ENCODE measurements around the gene SUPT20HL1. TPM values are rescaled to one million over a fixed set of nuclear protein-coding genes. Genes with fewer than 3 reads are reported as not detected.
"Not testable (repeated sequence)": the region's sequence is repeated elsewhere in the genome, so short reads cannot be mapped to it uniquely, and the experiment has no call there.

The SUPT20HL1 gene
- total RNA-seq, 2 donors from 2014 or later: not detected

DNA sequence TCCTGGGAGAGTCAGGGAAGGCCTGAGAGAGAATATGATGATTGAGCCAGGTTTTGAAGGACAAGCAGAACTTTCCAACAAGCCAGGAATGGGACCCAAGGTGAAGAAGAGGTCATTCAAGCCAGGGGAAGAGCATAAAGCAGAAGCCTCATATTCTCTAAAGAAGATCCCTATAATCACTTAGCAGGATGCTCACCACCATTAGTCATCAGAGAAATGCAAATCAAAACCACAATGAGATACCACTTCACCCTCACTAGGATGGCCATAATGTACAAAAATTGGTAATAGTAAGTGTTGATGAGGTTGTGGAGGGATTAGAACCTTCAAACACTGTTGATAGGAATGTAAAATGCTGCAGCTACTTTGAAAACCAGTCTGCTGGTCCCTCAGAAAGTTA is 20.5 kb upstream of the SUPT20HL1 start:
- peak; percentile 31 to 38 for ATAC-seq (replicated peaks in 1 of 2)
- no peak for DNase-seq
- Mint-ChIP-seq H3K36me3 (ENCODE audit: insufficient read depth in 2 of 2) (no peaks in the 10 kb centered on the region), H3K9me3 (no peaks in the 10 kb centered on the region), H3K27me3 (ENCODE audit: low read depth) (peaks cover 29% of the 10 kb centered on the region), H3K4me1 (ENCODE audit: low read depth) (no peaks in the 10 kb centered on the region), H3K27ac (no peak overlapping the region), H3K4me3 (no peak overlapping the region)

DNA sequence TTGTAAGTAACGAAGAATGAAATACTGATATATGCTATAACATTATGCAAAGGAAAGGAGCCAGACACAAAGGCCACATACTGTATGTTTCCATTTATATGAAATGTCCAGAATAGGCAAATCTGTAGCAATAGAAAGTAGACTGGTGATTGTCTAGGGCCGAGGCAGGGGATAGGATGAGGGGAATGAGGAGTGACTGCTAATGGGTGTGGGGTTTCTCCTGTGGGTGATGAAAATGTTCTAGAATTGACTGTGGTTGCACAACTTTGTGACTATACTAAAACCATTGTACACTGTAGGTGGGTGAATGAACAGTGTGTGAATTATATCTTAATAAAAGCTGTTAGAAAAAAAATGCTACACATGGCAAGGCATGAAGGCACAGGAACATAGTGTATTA is 19.9 kb upstream of the SUPT20HL1 start:
- Mint-ChIP-seq H3K4me1 (ENCODE audit: low read depth) (no peaks in the 10 kb centered on the region), H3K36me3 (ENCODE audit: insufficient read depth in 2 of 2) (no peaks in the 10 kb centered on the region), H3K27me3 (ENCODE audit: low read depth) (peaks cover 29% of the 10 kb centered on the region), H3K9me3 (no peaks in the 10 kb centered on the region), H3K27ac (no peak overlapping the region), H3K4me3 (no peak overlapping the region)
- ATAC-seq (replicated peaks in 1 of 2): peak in 1 of 2 donors; percentile 58
- no peak for DNase-seq

DNA sequence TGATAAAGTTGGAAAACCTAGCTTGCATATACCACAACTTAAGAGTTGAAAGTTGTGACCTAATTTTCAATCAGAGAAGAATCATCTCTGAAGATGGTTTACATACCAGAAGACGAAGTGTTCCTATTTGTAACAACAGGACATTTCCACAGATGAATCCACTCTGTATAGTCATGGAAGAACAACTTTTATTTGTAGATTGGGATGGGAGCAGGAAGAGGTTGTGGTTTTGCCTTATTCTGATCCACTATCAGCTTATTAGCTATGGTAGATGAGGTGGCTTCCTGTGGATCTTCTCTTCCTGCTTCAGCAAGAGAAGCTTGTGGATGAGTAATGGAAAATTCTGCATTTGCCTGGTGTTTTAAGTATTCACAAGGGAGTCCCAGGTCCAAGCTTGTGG is 18.6 kb upstream of the SUPT20HL1 start:
- Mint-ChIP-seq H3K27me3 (ENCODE audit: low read depth) (peaks cover 29% of the 10 kb centered on the region), H3K27ac (no peak overlapping the region), H3K36me3 (ENCODE audit: insufficient read depth in 2 of 2) (no peaks in the 10 kb centered on the region), H3K4me3 (no peak overlapping the region), H3K9me3 (no peaks in the 10 kb centered on the region), H3K4me1 (ENCODE audit: low read depth) (no peaks in the 10 kb centered on the region)
- DNase-seq (no peak), ATAC-seq (replicated peaks in 1 of 2) (no peak)

DNA sequence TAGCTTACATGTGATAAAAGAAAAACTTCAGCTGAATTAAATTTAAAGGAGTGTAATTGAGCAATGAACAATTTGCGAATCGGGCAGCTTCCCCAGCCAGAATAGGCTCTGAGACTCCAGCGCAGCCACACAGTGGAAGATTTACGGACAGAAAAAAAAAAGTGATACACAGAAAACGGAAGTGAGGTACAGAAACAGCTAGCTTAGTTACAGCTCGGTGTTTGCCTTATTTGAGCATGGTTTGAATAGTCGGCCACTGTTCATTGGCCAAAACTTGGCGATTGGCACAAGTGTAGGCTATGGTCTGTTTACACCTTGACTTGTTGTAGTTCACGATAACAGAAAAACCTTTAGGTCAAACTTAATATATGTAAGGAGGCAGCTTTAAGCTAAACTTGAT is 16.7 kb upstream of the SUPT20HL1 start:
- ATAC-seq (replicated peaks in 1 of 2): peak; percentile 57 to 78
- Mint-ChIP-seq H3K4me3 (peak overlapping the region in 1 of 2 donors; percentile 80), H3K36me3 (ENCODE audit: insufficient read depth in 2 of 2) (no peaks in the 10 kb centered on the region), H3K4me1 (ENCODE audit: low read depth) (no peaks in the 10 kb centered on the region), H3K27ac (peak overlapping the region; percentile 68), H3K27me3 (ENCODE audit: low read depth) (peaks cover 29% of the 10 kb centered on the region), H3K9me3 (no peaks in the 10 kb centered on the region)
- peak in 1 of 2 donors; percentile 2 for DNase-seq

DNA sequence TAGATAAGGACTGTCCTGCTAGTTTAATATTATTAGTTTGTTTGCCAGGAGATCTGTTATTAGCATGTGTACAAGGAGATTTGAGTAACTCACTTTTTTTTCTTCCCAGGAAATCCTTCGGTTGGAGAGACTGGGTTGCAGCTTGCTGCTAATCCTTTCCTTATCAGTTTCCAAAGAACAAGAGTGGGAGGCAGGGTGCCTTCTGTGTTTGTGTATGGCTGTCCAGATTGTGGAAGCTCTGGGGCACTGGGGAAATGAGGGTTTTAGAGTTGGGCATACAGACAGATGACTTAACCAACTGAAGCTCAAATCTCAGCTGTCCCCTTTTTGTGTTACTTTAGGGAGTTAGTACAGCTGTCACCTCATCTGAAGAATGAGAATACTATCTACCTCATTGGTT is 12.6 kb upstream of the SUPT20HL1 start:
- DNase-seq (no peak), ATAC-seq (replicated peaks in 1 of 2) (no peak)
- Mint-ChIP-seq H3K36me3 (ENCODE audit: insufficient read depth in 2 of 2) (no peaks in the 10 kb centered on the region), H3K4me1 (ENCODE audit: low read depth) (no peaks in the 10 kb centered on the region), H3K4me3 (no peak overlapping the region), H3K9me3 (no peaks in the 10 kb centered on the region), H3K27ac (no peak overlapping the region), H3K27me3 (ENCODE audit: low read depth) (peaks cover 7% of the 10 kb centered on the region)

DNA sequence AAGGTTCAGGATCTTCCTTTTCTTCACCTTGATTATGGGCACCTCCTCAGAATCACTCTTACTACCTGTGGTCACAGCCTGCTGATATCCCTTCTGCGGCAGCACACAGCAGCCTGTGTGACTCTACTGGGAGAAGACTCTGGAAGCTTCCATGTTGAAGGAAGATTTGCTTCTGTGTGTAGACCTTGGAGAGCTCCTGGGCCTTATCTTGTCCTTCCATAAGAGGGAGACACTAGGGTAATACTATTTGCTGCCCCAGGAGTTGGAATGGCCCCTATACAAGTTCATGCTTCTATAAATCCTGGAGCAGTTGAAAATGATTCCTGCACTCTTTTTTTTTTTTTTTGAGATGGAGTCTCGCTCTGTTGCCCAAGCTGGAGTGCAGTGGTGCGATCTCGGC is 10.2 kb upstream of the SUPT20HL1 start:
- H3K36me3 Mint-ChIP-seq (ENCODE audit: insufficient read depth in 2 of 2): no peaks in the 10 kb centered on the region
- H3K9me3 Mint-ChIP-seq: no peaks in the 10 kb centered on the region
- H3K27me3 Mint-ChIP-seq (ENCODE audit: low read depth): no peaks in the 10 kb centered on the region
- DNase-seq (no peak), ATAC-seq (replicated peaks in 1 of 2) (no peak)
- no peaks in the 10 kb centered on the region for H3K4me1 Mint-ChIP-seq (ENCODE audit: low read depth)
- no peak overlapping the region for H3K4me3 Mint-ChIP-seq
- no peak overlapping the region for H3K27ac Mint-ChIP-seq

DNA sequence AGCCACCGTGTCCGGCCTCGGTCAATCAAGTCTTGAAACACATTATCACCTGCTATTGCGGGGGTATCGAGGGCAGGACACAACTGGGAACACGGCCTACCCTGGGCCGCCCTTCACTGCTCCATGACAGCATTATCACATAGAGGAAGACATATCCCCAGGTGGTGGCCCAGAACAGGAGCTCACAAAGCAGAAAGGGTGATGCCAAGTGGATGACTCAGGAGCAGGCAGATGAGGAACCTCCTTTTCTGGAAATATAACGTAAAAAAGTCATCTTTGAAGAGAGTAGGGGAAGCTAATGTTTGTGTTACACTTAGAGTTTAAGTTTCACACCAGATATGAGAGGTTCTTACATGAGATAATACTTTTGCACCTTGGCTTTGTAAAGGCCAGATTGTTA is 5.3 kb upstream of the SUPT20HL1 start:
- H3K36me3 Mint-ChIP-seq (ENCODE audit: insufficient read depth in 2 of 2): no peaks in the 10 kb centered on the region
- H3K4me3 Mint-ChIP-seq: no peak overlapping the region
- H3K4me1 Mint-ChIP-seq (ENCODE audit: low read depth): no peaks in the 10 kb centered on the region
- H3K27me3 Mint-ChIP-seq (ENCODE audit: low read depth): no peaks in the 10 kb centered on the region
- no peak overlapping the region for H3K27ac Mint-ChIP-seq
- DNase-seq (no peak), ATAC-seq (replicated peaks in 1 of 2) (no peak)
- H3K9me3 Mint-ChIP-seq: no peaks in the 10 kb centered on the region

DNA sequence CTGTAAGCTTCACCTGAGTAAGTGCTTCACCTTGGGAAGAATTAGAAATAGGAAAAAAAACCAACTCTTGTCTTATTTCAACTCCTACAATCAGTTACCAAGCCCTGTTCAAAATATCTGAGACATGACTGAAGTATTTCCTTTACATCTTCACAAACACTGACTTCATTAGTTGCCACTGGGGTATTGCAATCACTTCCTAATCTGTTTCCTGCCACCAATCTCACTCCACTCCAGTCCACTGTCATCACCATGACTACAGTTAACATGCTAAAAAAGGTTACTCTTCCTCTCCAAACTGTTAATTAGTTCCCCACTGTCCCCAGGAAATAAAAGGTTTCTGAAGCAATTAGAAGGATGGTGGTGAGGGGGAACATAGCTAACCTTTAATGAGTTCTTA is 3.3 kb upstream of the SUPT20HL1 start:
- H3K9me3 Mint-ChIP-seq: no peaks in the 10 kb centered on the region
- ATAC-seq (replicated peaks in 1 of 2): no peak
- H3K27ac Mint-ChIP-seq: no peak overlapping the region
- H3K4me1 Mint-ChIP-seq (ENCODE audit: low read depth): no peaks in the 10 kb centered on the region
- DNase-seq: no peak
- H3K27me3 Mint-ChIP-seq (ENCODE audit: low read depth): peaks cover 9% of the 10 kb centered on the region
- no peaks in the 10 kb centered on the region for H3K36me3 Mint-ChIP-seq (ENCODE audit: insufficient read depth in 2 of 2)
- H3K4me3 Mint-ChIP-seq: no peak overlapping the region

DNA sequence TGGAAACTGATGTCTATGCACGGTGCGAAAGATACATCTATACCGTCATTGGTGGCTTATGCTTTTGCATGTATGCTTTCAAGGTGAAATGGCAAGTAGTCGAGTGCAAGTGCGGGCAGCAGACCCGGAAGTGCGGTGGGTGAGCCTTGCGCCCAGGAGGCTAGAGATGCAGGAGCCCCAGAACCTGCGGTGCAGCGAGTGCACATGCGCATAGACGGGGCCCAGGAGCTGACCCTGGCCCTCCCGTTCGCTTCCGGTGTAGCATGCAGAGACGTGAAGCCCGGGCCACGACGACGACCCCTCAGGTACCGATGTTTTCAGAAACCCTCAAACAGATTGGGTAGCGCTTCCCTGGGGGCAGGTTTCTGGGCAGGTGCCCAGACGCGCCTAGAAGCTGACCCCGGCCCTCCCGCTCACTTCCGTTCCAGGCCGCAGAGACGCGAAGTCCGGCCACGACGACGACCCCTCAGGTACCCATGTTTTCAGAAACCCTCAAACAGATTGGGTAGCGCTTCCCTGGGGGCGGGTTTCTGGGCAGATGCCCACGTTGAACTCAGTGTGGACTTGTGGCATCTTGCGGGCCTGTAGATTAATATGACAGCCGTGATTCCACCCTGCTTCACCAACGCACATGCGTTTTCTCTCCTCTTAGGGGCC is 1.8 kb downstream of the SUPT20HL1 start:
- H3K4me1 Mint-ChIP-seq (ENCODE audit: low read depth); H3K27me3 Mint-ChIP-seq (ENCODE audit: low read depth); H3K27ac Mint-ChIP-seq; H3K36me3 Mint-ChIP-seq (ENCODE audit: insufficient read depth in 2 of 2); DNase-seq; H3K4me3 Mint-ChIP-seq; ATAC-seq (replicated peaks in 1 of 2); H3K9me3 Mint-ChIP-seq: not testable (repeated sequence)

DNA sequence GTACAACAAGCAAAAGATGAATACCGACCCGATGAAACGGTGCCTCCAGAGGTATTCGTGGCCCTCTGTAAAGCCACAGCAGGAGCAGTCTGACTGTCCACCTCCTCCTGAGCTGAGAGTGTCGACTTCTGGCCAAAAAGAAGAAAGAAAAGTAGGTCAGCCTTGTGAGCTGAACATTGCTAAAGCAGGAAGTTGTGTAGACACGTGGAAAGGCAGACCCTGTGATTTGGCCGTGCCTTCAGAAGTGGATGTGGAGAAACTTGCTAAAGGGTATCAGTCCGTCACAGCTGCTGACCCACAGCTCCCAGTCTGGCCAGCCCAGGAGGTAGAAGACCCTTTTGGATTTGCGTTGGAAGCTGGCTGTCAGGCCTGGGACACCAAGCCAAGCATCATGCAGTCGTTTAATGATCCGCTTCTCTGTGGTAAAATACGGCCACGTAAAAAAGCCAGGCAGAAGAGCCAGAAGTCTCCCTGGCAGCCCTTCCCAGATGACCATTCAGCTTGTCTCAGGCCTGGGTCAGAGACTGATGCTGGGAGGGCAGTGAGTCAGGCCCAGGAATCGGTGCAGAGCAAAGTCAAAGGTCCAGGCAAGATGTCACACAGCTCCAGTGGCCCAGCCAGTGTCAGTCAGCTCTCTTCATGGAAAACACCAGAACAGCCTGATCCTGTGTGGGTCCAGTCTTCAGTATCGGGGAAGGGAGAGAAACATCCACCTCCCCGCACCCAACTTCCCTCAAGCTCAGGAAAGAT is 3.2 kb downstream of the SUPT20HL1 start:
- not testable (repeated sequence) for H3K36me3 Mint-ChIP-seq (ENCODE audit: insufficient read depth in 2 of 2); H3K9me3 Mint-ChIP-seq; H3K4me3 Mint-ChIP-seq; H3K27ac Mint-ChIP-seq; H3K4me1 Mint-ChIP-seq (ENCODE audit: low read depth); DNase-seq
- ATAC-seq (replicated peaks in 1 of 2): peak in 1 of 2 donors; percentile 43
- H3K27me3 Mint-ChIP-seq (ENCODE audit: low read depth): peaks cover 17% of the 10 kb centered on the region

DNA sequence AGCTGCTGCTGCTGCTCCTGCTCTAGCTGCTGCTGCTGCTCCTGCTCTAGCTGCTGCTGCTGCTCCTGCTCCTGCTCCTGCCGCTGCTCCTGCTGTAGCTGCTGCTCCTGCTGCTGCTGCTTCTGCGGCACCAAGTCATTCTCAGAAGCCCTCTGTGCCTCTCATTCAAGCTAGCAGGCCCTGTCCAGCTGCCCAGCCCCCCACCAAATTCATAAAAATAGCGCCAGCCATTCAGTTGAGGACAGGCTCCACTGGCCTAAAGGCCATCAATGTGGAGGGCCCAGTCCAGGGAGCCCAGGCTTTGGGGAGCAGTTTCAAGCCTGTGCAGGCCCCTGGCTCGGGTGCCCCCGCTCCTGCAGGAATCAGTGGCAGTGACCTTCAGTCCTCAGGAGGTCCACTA is 3.9 kb downstream of the SUPT20HL1 start:
- H3K4me3 Mint-ChIP-seq: no peak overlapping the region
- no peak overlapping the region for H3K27ac Mint-ChIP-seq
- H3K36me3 Mint-ChIP-seq (ENCODE audit: insufficient read depth in 2 of 2): no peaks in the 10 kb centered on the region
- peaks cover 17% of the 10 kb centered on the region for H3K27me3 Mint-ChIP-seq (ENCODE audit: low read depth)
- H3K4me1 Mint-ChIP-seq (ENCODE audit: low read depth): no peaks in the 10 kb centered on the region
- H3K9me3 Mint-ChIP-seq: no peaks in the 10 kb centered on the region
- no peak for DNase-seq
- no peak for ATAC-seq (replicated peaks in 1 of 2)

DNA sequence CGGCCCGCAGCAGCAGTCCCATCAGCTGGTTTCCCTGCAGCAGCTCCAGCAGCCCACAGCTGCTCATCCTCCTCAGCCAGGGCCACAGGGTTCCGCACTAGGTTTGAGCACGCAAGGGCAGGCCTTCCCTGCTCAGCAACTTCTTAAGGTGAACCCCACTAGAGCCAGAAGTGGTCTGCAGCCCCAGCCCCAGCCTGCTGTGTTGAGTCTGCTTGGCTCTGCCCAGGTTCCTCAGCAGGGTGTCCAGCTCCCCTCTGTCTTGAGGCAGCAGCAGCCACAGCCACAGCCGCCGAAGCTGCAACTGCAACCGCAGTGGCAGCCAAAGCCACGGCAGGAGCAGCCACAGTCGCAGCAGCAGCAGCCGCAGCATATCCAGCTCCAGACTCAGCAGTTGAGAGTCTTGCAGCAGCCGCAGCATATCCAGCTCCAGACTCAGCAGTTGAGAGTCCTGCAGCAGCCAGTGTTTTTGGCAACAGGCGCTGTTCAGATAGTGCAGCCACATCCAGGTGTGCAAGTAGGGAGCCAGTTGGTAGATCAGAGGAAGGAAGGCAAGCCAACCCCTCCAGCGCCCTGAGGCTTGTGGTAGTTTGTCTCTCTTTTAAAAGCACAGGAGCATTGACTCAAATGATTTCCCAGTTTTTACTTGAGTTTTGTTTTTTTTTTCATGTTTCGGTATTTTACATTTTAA is 4.6 kb downstream of the SUPT20HL1 start:
- no peak for DNase-seq
- H3K27me3 Mint-ChIP-seq (ENCODE audit: low read depth): peaks cover 17% of the 10 kb centered on the region
- H3K36me3 Mint-ChIP-seq (ENCODE audit: insufficient read depth in 2 of 2): no peaks in the 10 kb centered on the region
- H3K27ac Mint-ChIP-seq: no peak overlapping the region
- H3K4me3 Mint-ChIP-seq: no peak overlapping the region
- no peaks in the 10 kb centered on the region for H3K4me1 Mint-ChIP-seq (ENCODE audit: low read depth)
- no peak for ATAC-seq (replicated peaks in 1 of 2)
- no peaks in the 10 kb centered on the region for H3K9me3 Mint-ChIP-seq

DNA sequence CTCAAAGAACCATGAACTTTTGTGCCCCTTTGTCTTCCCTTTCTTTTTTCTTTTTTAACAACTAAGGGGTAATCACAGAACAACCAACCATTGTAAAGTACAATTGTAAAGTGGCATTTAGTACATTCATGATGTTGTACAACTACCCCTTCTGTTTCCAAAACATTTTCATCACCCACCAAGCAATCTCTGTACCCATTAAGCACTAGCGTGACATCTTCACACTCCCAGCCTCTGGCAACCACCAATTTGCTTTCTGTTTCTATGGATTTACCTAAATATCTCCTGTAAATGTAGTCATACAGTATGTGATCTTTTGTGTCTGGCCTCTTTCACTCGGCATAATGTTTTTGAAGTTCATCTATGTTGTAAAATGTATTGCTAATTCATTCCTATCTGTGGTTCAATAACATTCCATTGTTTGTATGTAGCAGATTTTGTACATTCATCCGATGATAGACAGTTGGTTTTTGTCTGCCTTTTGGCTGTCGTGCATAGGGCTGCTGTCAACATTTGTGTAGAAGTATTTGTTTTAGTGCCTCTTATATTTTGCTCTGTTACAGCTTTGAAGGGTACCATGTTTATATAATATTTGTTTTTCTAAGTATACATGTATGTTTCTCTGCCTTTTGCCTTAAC is 6.4 kb downstream of the SUPT20HL1 start:
- H3K27ac Mint-ChIP-seq; DNase-seq; H3K4me3 Mint-ChIP-seq; H3K4me1 Mint-ChIP-seq (ENCODE audit: low read depth); H3K36me3 Mint-ChIP-seq (ENCODE audit: insufficient read depth in 2 of 2); H3K9me3 Mint-ChIP-seq: not testable (repeated sequence)
- peaks cover 20% of the 10 kb centered on the region for H3K27me3 Mint-ChIP-seq (ENCODE audit: low read depth)
- peak in 1 of 2 donors; percentile 23 for ATAC-seq (replicated peaks in 1 of 2)

Measured in activated T-cell treated with anti-CD3 and anti-CD28 coated beads, Interleukin-2, amount 50 U/mL, for 72 hours (primary cell).